GM19463 (cell line): Measurements from ENCODE around the gene SUMO3.
A peak's percentile ranks its signal among the peaks of the same experiment; 100 is the strongest.
"Not testable (repeated sequence)": the region's sequence is repeated elsewhere in the genome, so short reads cannot be mapped to it uniquely, and the experiment has no call there.

Experiments used
- ATAC-seq: cut with Tn5 transposase; IDR thresholded peaks from one replicate; pipeline ENCODE4 v1.9.1; 2021; ENCODE audit warnings: mild to moderate bottlenecking, moderate library complexity; ENCODE audit not compliant: unreplicated experiment

SUMO3 gene

DNA sequence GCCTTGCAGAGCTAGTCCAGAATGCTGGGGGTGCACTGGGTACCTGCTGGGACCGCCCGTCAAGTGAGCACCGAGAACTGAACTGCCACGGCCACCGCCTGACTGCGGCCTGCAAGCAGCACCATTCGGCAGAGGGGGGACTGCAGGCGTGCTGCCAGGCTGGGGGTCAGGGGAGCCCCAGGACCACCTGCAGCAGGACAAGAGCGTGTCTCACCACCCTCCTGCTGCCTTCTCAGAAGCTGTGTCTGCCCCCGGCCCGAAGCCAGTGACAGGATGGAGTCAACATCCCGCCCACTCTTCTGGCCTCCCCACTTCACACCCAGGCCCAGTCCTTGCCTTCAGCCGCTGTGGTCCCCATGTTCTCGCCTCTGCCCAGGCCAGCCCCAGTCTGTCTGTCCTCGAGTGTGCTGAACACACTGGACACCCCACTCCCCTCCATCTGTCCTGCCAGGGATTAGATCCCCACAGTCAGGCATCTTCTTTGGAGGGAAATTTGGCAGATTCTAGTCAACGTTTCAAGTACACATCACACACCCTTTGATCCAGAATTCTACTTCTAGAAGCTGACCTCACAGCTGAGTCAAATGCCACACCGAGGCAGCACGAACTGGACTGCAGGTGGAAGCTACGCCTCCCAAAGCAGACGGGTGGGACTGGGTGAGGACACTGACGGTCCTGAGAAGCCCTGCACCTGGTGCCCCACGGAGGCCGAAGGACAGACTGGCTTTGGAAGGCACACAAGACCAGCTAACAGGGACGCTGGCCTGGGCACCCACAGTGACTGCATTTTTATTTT is 29.6 kb upstream of the SUMO3 start:
- no peak for ATAC-seq

GRCh38 chr21:44846485-44847260 is 28.8 kb upstream of the SUMO3 start:
- no peak for ATAC-seq

DNA sequence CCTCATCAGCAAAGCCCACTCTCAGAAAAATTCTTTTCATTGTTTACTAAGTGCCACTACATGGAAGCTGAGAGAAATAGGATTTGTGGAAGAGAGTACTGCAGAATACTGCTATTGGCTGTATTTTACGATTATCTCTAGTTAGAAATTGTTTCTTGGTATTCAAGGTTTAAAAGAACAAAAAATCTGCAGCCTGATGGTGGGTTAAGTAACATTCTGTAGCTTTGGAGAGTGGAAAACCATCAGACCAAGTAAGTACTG is 28.3 kb upstream of the SUMO3 start:
- ATAC-seq, result no peak

DNA sequence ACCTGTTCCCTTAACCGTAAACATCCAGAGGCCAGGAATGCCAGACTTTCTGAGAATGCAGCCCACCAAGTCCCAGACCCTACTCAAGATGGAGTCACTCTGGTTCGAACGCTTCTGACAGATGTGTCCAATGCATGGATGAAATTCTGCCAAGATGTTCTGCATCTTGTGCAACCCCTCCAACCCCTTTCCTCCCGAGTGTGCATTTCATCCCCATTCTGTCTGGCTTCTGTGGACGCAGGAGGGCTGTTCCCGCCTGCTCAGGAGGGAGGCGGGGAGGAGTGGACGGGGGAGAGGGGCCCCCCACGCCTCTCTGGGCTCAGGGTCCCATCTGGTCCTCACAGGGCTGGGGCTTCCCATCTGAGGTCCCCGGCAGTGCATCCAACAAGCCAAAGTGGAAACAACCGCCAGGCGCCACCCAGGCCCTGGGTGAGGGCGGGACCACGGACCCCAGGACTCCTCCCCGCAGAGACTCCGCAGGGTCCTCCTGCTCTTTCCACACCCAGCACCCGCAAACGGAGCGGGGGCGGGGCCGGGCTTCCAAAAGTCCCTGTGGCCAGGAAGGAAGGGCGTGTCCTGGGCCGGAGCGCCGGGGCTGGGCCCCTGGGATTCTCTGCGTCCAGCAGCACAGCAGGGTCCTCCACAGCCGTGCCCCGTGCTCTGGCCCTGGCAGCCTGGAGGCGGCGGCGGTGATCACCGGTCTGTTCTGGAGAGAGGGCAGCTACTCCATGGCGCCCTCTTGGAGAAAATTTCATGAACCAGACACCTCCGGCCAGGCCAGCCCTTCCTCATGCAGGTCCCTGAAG is 27.8 kb upstream of the SUMO3 start:
- peak; percentile 85 for ATAC-seq

- ATAC-seq, result no peak
These were observed 26.4 kb upstream of the SUMO3 start for GRCh38 chr21:44844256-44844655.

GRCh38 chr21:44842721-44843445 is 25.0 kb upstream of the SUMO3 start:
- no peak for ATAC-seq

- ATAC-seq, result no peak
These were observed 24.2 kb upstream of the SUMO3 start for GRCh38 chr21:44842087-44842486.

DNA sequence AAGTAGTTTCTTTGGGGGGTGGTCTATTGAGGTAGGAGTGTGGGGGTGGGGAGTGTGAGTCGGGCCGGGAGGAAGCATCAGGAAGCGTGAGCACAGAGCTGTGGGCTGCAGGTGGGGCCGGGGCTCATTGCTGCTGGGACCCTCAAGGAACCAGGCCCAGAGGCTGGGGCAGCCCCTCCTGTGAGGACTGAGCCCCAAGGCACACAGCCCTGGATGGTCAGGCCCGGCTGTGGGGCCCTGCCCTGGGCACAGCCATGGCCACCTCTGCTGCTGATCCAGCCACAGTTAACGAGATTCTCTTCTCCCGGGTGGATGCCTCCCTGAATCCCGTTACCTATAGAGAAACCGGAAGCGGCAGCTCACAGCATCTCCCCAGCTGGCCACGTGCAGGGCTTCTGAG is 22.9 kb upstream of the SUMO3 start:
- no peak for ATAC-seq

DNA sequence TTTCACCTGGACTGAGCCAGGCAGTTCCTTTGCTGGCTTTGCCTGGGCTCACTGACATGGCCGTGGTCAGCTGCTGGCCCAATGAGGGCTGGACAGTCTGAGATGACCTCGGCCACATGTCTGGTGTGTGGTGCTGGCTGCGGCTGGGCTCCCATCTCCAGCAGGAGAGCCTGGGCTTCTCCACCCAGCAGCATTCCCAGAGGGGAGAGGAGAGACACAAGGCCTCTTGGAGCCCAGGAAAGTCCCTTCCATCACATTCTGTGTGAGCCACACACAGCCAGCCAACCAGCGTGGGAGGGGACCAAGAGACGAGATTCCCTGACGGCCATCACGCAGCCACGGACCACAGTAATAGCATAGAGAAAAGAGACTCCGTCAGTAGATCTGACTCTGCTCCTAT is 21.1 kb upstream of the SUMO3 start:
- ATAC-seq, result no peak

DNA sequence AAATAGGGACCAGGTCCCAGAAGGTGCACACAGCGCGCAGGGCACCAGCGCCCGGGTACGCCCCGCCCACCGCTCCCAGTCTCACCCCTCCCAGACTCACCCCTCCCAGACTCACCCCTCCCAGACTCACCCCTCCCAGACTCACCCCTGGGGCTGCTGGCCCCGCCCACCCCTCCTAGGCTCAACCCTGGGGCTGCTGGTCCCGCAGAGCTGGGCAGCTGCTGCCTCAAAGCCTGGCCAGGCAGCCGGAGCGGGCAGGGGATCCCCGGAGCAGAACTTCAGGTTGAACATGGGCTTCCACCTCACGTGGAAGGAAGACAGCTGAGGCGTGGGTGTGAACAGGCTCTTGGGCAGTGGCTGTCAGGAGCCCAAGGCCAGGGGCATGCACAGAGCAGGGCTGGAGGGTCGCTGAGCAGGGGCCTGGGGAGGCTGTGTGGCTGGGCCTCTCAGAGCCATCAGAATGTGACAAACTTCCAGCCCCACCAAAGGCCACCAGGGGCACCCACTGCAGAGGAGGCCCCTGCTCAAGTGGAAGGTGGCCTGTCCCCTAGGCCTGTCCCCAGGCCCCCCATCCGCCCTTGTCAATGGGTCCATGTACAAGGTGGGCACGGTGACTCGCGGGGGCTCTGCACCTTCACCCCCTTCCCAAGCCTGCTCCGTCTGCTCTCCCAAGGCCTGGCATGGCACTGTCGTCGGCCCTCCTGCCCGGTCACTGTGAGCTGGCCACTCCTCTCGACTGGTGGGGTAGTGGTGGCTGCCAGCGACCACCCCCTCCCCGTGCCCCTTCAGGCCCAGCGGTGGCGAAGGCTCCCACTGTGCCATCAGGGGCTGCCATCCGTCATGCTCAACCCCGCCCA is 20.4 kb upstream of the SUMO3 start:
- ATAC-seq, result no peak

DNA sequence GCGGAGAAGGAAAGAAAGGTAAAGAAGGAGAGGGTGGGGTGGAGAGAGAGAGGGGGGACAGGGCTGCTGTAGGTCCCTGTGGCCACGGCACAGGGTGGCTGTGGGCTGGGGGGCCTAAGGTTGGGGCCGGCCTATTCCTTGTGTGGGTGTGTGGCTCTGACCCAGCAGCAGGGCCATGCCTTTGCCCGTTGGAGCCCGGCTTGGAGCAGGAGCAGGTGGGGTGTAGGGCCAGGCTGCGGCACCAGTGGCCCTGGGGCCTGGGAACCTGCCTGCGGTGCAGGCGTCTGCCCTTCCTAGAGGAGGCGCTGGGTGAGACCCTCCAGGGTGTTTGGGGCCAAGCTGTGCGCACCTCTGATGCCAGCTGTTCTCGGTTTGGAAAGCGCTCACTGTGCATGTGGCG is 19.7 kb upstream of the SUMO3 start:
- ATAC-seq, result no peak

- ATAC-seq, result no peak
These were observed 19.0 kb upstream of the SUMO3 start for GRCh38 chr21:44836666-44837471.

- no peak for ATAC-seq
These were observed 18.4 kb upstream of the SUMO3 start for GRCh38 chr21:44836349-44836665.

GRCh38 chr21:44835647-44835973 is 17.7 kb upstream of the SUMO3 start:
- ATAC-seq, result no peak

GRCh38 chr21:44834951-44835646 is 17.2 kb upstream of the SUMO3 start:
- no peak for ATAC-seq

- no peak for ATAC-seq
These were observed 16.5 kb upstream of the SUMO3 start for GRCh38 chr21:44834231-44834950.

DNA sequence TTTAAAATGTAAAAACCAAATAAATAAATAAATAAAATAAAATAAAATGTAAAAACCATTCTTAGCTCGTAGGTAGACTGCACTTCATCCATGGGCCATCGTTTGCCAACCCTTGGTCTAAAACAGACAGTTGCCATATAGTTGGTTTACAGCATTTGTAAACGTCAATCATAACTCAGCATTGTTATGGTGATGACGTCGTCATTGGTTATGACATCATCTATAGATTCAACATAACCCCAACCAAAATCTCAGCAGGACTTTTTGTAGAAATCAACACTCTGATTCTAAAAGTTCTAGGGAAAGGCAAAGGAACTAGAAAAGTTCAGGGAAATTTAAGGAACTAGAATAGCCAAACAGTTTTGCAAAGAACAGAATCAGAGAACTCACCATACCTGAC is 15.8 kb upstream of the SUMO3 start:
- no peak for ATAC-seq

GRCh38 chr21:44832516-44833255 is 14.8 kb upstream of the SUMO3 start:
- ATAC-seq, result not testable (repeated sequence)
